Gastrocnemius medialis (tissue), 4 donors: ENCODE results near the gene AVPR1B. TPM values are rescaled to one million over a fixed set of nuclear protein-coding genes. Genes with fewer than 3 reads are reported as not detected.

ENCODE experiments used
- ATAC-seq, 2 donors: fragments of 150-250 bp; one replicate each; pipeline ENCODE4 v1.9.1; 2016
- DNase-seq, 2 donors: peaks; one replicate each; pipeline ENCODE4 v3.0.0-alpha.2; 2019
- H3K27ac ChIP-seq, 4 donors: fragments of 200-600 bp; sonication (generic); 1 replicate in 1 of 4; 2 replicates in 3 of 4; pipeline ENCODE4 v1.5.1; 2016 to 2018; ENCODE audit warnings: mild to moderate bottlenecking in 2 of 4, moderate library complexity in 1 of 4
- H3K27me3 ChIP-seq, 3 donors: fragments of 200-600 bp; sonication (generic) in 2 of 3; 1 replicate in 1 of 3; 2 replicates in 2 of 3; pipeline versions ENCODE4 v1.5.1 to v1.6.0; 2016 to 2019; ENCODE audit warnings: mild to moderate bottlenecking in 1 of 3, moderate library complexity in 1 of 3
- H3K36me3 ChIP-seq, 2 donors: fragments of 200-600 bp; sonication (generic) in 1 of 2; one replicate each; pipeline ENCODE4 v1.5.1; 2017 to 2018
- H3K4me1 ChIP-seq, 2 donors: fragments of 200-600 bp; sonication (generic) in 1 of 2; one replicate each; pipeline ENCODE4 v1.5.1; 2016 to 2017; ENCODE audit warnings: mild to moderate bottlenecking in 2 of 2
- H3K4me3 ChIP-seq, 4 donors: fragments of 200-600 bp; sonication (generic) in 3 of 4; 1 replicate in 1 of 4; 2 replicates in 3 of 4; pipeline ENCODE4 v1.5.1; 2016 to 2019; ENCODE audit warnings: mild to moderate bottlenecking in 2 of 4
- H3K9me3 ChIP-seq, 3 donors: fragments of 200-600 bp; sonication (generic) in 2 of 3; 1 replicate in 1 of 3; 2 replicates in 2 of 3; pipeline ENCODE4 v1.5.1; 2016 to 2019
- POLR2A ChIP-seq, 2 donors: fragments of 450-650 bp; IDR thresholded peaks; one replicate each; pipeline ENCODE4 v1.6.1; 2017; ENCODE audit warnings: antibody characterized with exemption in 2 of 2, mild to moderate bottlenecking in 2 of 2, moderate library complexity in 2 of 2
- in situ Hi-C, 4 donors: fragments of 200-750 bp; cut with MboI; loops; one replicate each; pipeline versions ENCODE4 v1.15.0 to v1.8.0; 2017; ENCODE audit warnings: low sequenced_read_pairs in 4 of 4
- intact Hi-C: fragments of 100-400 bp; cut with DNase I; formaldehyde crosslinking; loops from one replicate; pipeline ENCODE4 v1.15.1; 2023; ENCODE audit warnings: low total_unique reads
- total RNA-seq, 4 donors: library from RNA; depleted of rRNA; stranded (reverse); fragments of >200 nt; gene quantifications; one replicate each; pipeline versions ENCODE4 v1.1.0 to v1.2.3, GENCODE V29; 2016
- TF ChIP-seq, protein P1 (sequence below), 5 experiments: fragments of 450-650 bp in 3 of 5; fragments of 200-600 bp in 2 of 5; sonication (generic) in 2 of 5; IDR thresholded peaks in 4 of 5; conservative IDR thresholded peaks in 1 of 5; 1 replicate in 4 of 5; 2 replicates in 1 of 5; pipeline ENCODE4 v1.5.1; 2016 to 2019; ENCODE audit warnings: antibody characterized with exemption in 5 of 5, mild to moderate bottlenecking in 3 of 5, moderate library complexity in 3 of 5

AVPR1B gene, protein sequence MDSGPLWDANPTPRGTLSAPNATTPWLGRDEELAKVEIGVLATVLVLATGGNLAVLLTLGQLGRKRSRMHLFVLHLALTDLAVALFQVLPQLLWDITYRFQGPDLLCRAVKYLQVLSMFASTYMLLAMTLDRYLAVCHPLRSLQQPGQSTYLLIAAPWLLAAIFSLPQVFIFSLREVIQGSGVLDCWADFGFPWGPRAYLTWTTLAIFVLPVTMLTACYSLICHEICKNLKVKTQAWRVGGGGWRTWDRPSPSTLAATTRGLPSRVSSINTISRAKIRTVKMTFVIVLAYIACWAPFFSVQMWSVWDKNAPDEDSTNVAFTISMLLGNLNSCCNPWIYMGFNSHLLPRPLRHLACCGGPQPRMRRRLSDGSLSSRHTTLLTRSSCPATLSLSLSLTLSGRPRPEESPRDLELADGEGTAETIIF
- total RNA-seq, result not detected

DNA sequence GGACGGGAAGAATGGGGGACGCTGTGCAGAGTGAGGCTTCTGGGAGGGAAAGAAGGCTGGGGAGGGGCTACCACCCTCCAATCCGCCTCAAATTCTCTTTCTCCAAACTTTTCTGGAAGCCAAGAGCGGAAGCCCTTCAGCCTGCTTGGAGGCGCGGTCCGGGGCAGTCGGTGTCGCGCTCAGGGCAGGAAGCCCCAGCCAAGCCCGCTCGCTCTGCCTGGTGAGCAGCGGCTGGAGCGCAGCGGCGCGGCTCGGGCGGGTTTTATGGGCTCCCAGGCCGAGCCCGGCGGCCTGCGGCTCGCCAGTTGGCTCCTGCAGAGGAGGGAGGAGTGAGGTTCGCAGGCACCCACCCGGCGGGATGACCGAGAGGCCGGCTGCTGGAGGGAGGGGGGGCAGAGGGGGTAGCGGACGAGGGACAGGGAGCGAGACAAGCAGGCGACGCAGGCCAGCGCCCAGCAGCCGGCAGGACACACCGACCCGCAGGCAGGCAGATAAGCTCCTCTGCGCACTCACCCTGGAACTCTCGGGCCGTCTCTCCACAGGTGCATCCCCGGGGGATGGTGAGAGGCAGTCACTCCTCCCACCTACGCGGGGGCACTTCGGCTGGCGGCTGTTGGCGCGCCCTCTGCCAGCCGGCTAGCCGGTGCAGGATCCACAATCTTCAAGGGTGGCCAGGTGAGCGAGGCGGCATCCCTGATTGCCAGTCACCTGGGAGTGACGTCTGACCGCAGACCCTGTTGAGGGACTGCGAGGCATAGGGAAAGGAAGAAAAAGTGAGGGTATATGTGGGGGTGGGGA, at the start of gene AVPR1B:
AVPR1B (minus strand) TSS at position 238 of the 798 bp plus-strand sequence. CDS start 498 bp downstream, outside the sequence.
- peaks cover 0 to 11% of the 10 kb centered on the region in 2 donors for H3K4me1 ChIP-seq
- DNase-seq (no peak), ATAC-seq (peak; percentile 42 to 53)
- no peak for TF ChIP-seq POLR2A (IDR thresholded peaks at IDR 0.05)
- TF ChIP-seq, protein P1, sequence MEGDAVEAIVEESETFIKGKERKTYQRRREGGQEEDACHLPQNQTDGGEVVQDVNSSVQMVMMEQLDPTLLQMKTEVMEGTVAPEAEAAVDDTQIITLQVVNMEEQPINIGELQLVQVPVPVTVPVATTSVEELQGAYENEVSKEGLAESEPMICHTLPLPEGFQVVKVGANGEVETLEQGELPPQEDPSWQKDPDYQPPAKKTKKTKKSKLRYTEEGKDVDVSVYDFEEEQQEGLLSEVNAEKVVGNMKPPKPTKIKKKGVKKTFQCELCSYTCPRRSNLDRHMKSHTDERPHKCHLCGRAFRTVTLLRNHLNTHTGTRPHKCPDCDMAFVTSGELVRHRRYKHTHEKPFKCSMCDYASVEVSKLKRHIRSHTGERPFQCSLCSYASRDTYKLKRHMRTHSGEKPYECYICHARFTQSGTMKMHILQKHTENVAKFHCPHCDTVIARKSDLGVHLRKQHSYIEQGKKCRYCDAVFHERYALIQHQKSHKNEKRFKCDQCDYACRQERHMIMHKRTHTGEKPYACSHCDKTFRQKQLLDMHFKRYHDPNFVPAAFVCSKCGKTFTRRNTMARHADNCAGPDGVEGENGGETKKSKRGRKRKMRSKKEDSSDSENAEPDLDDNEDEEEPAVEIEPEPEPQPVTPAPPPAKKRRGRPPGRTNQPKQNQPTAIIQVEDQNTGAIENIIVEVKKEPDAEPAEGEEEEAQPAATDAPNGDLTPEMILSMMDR (IDR thresholded peaks at IDR 0.05 in 4 of 5, conservative IDR thresholded peaks at IDR 0.05 in 1 of 5), result no peak
- peak within 1 kb of the TSS; percentile 41 to 52 (median 44) for H3K4me3 ChIP-seq
- H3K9me3 ChIP-seq, result no peaks in the 10 kb centered on the region
- intact Hi-C loops, result no loop called here
- in situ Hi-C loops, result loop anchor here in 2 of 4 donors (25.0 kb wide), 2 partner anchors 205 to 330 kb away; partner anchors contain the start of gene RAB29 (in 1 of the 2)
- no peak within 1 kb of the TSS for H3K27ac ChIP-seq
- H3K36me3 ChIP-seq, result no peaks in the 10 kb centered on the region
- H3K27me3 ChIP-seq, result peaks cover 0 to 7% (median 0%) of the 10 kb centered on the region in 3 donors

- no peak for DNase-seq
- Histone ChIP-seq H3K27me3 (peaks cover 0 to 4% (median 0%) of the 10 kb centered on the region in 3 donors), H3K4me3 (no peak overlapping the region), H3K27ac (no peak overlapping the region), H3K36me3 (no peaks in the 10 kb centered on the region), H3K4me1 (no peaks in the 10 kb centered on the region), H3K9me3 (no peaks in the 10 kb centered on the region)
- no peak for ATAC-seq
- TF ChIP-seq POLR2A (IDR thresholded peaks at IDR 0.05), result no peak
- TF ChIP-seq, protein P1 (IDR thresholded peaks at IDR 0.05 in 4 of 5, conservative IDR thresholded peaks at IDR 0.05 in 1 of 5), result no peak
- in situ Hi-C loops (no loop called here), intact Hi-C loops (no loop called here)
Measured at GRCh38 chr1:206145771-206146290, 28.6 kb upstream of the AVPR1B start.

DNA sequence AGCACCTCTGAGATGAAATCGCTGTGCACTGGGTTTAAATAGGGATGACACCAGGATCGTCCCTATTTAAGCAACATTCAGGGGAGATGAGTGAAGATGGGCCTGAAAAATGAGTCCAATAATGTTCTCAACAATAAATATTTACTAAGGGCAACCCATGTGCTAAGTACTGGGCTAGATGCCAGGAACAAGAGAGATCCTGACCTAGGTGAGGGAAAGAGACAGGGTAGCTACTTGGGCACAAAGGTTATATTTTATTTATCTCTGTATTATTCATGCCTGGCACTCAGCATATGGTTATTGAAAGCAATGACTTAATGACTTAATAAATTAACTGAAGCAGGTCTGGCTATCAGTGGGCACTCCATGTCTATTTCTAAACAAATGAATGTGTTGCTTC, 27.4 kb upstream of the AVPR1B start:
- Histone ChIP-seq H3K36me3 (no peaks in the 10 kb centered on the region), H3K9me3 (no peaks in the 10 kb centered on the region), H3K27ac (no peak overlapping the region), H3K27me3 (peaks cover 0 to 4% (median 0%) of the 10 kb centered on the region in 3 donors), H3K4me3 (no peak overlapping the region), H3K4me1 (no peaks in the 10 kb centered on the region)
- intact Hi-C loops (no loop called here), in situ Hi-C loops (no loop called here)
- TF ChIP-seq, protein P1 (IDR thresholded peaks at IDR 0.05 in 4 of 5, conservative IDR thresholded peaks at IDR 0.05 in 1 of 5), result no peak
- TF ChIP-seq POLR2A (IDR thresholded peaks at IDR 0.05), result no peak
- ATAC-seq, result no peak
- DNase-seq, result no peak

DNA sequence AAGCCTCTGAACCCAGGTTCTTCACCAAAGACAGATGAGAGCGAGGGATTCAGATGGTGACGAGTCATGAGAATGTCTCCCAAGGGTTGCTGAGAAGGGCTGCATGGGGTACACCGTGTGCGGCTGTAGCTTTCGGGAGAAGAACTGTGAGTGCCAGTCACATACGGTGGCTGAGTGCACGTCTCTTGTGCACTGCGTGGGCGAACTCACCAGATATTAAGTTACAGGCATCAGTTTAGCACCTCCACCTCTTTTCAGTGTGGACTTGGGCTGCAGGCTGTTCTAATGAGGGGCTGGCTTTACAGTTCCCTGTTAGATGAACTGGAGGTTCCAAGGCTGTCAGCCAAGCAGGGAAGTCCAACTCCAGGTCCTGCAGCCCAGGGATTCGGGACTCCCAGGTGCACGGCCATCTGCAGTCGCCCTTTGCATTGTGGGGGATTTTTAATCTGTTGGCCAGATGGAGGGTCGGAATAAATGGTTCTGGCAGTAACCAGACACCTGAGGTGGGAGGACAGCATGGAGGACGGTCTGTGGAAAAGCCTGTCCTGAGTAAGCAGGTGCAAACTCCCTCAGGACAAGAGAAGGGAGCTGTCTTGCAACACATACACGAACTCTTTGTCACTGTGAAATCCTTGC, 26.5 kb upstream of the AVPR1B start:
- in situ Hi-C loops, result no loop called here
- H3K36me3 ChIP-seq, result no peaks in the 10 kb centered on the region
- intact Hi-C loops, result no loop called here
- no peak overlapping the region for H3K4me3 ChIP-seq
- TF ChIP-seq POLR2A (IDR thresholded peaks at IDR 0.05), result no peak
- TF ChIP-seq, protein P1 (IDR thresholded peaks at IDR 0.05 in 4 of 5, conservative IDR thresholded peaks at IDR 0.05 in 1 of 5), result no peak
- ATAC-seq, result no peak
- H3K27ac ChIP-seq, result no peak overlapping the region
- no peaks in the 10 kb centered on the region for H3K4me1 ChIP-seq
- H3K9me3 ChIP-seq, result no peaks in the 10 kb centered on the region
- H3K27me3 ChIP-seq, result peaks cover 0 to 4% (median 0%) of the 10 kb centered on the region in 3 donors
- DNase-seq, result no peak
